Stimulated activated CD4-positive, alpha-beta T cell treated with anti-CD3 and anti-CD28 coated beads, TNF-alpha, amount 100 ng/mL, for 24 hours (primary cell): ENCODE results near the gene GCAT.
A peak's percentile ranks its signal among the peaks of the same experiment; 100 is the strongest.
"Not testable (repeated sequence)": the region's sequence is repeated elsewhere in the genome, so short reads cannot be mapped to it uniquely, and the experiment has no call there.

Source experiments
- DNase-seq, 3 experiments: peaks; one replicate each; pipeline ENCODE4 v3.0.0-alpha.2; 2020; ENCODE audit warnings: low read depth in 3 of 3

GCAT gene

DNA sequence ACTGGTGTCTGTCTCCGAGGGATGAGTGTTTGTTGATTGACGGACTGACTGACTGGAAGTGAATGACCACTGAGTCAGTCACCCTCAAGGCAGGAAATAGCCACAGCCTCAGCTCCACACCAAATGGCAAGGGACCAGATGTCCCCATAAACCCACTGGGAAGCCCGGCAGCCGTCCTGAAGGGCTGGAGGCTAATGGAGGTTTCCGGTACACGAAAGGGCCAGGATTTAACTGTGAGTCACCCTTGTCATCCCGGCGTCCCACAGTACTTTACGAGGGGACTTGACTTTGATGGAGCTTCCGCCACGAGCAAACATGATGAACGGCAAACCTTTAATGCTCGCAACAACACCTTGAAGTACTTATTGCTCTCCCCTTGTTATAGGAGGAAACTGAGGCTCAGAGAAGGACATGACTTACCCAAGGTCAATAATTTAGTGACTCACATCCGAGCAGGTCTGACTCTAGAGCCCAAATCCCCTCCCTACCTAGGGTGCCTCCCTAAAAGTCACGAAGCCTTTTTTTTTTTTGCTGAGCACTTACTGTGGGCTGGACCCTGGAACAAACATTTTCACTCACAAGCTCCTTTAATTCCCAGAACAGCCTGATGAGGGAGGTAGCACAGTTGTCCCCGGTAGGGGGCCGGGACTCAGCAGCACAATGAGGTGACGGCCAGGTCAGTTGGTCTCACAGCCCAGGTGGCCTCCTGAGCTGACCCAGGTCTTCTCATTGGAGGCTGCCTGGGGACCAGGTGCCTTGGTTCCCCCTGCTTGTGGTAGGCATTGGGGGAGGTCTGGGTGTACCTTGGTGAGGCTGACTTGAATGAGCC lies 25.2 kb upstream of the GCAT start:
- DNase-seq = no peak

DNA sequence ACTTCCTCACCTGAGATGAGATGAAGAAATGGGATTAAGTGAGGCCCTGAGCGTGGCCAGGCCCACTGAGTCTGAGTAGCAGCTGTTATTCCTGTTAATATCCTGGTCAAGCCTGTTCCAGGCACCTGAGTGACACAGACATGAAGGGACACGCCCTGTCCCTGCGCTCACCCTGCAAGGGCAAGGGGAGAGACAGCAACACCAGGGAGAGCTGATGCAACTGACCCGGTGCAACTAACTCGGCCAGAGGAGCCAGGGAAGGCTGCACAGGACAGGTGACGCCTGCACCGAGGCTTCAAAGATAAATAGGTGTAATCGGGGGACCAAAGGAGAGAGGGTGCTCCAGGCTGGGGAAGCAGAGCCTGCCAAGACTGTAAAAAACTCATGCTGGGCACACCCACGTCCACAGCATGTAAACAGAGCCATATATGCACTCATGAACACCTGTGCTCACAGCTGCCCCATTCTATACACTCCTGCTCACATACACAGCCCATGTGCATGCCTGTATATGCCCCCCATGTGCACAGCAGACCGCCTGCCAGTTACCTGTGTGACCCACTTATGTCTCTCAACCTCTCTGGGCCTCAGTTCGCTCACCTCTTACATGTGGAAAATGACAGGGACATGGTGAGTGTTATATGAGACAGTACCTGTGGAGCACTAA lies 22.8 kb upstream of the GCAT start:
- no peak for DNase-seq

DNA sequence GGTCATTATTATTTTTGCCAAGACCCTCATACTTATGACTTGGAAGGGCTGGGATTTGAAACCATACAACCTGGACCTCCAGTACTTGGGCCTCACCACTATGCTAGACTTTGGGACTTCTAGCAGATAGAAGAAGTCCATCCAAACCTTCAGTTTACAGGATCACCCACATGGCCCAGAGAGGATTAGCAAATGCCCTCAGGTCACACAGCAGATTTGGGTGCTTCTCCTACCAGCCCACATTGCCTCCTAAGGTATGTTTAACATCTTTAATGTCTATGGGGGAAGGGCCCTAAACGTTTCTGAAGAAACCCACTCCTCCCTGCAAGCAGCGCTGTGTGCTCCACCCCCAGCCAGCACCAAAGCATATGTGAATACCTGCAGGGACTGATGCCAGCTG lies 17.5 kb upstream of the GCAT start:
- DNase-seq = no peak

DNA sequence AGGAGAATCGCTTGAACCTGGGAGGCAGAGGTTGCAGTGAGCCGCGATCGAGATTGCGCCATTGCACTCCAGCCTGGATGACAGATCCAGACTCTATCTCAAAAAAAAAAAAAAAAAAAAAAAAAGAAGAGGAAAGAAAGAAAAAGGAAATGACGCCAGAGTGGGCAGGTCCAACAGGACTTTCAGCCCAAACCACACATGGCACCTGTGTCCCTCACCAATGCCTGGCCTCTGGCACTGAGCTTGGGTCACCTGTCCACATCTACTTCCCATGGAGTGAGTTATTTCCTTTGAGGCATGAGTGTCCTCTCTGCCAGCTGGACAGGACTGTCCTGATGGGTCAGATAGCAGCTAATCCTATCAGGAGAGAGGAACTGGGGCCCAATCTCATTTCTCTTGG lies 15.2 kb upstream of the GCAT start:
- no peak for DNase-seq

DNA sequence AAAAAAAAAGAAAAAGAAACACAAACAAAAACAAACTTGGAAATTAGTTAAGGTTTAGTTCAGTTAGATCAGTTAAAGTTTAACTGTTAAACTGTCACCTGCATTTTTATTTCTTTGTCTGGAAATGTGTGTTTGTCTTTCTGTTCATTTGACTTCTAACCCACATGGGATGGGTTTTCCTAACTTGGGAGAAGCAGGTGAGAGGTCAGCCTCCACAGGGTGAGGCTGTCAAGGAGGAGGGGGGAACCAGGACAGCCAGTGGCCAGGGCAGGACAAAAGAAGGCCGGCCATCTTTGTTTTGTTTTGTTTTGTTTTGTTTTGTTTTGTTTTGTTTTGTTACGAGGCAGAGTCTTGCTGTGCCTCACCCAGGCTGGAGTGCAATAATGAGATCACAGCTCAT lies 13.4 kb upstream of the GCAT start:
- DNase-seq = no peak

DNA sequence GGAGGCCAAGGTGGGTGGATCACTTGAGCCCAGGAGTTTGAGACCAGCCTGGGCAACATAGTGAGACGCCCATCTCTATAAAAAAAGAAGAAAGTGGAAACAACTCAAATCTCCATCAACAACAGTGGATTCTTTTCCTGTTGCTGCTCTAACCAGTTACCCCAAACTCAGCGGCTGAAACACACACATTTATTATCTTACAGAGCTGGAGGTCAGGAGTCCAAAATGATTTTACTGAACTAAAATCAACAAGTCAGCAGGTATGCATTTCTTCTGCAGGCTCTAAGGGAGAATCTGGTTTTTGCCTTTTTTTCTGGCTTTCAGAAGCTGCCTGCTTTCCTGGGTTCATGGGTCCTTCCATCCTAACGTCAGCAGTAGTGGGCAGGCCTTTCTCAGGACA lies 11.7 kb upstream of the GCAT start:
- no peak for DNase-seq

DNA sequence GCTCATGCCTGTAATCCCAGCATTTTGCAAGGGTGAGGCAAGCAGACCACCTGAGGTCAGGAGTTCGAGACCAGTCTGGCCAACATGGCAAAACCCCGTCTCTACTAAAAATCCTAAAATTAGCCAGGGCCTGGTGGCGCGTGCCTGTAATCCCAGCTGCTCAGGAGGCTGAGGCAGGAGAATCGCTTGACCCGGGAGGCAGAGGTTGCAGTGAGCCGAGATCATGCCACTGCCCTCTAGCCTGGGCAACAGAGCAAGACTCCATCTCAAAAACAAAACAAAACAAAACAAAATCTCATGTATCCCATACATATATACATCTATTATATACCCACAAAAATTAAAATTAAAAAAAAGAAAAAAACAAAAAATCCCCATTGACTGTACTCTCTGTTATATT lies 10.5 kb upstream of the GCAT start:
- not testable (repeated sequence) for DNase-seq

DNA sequence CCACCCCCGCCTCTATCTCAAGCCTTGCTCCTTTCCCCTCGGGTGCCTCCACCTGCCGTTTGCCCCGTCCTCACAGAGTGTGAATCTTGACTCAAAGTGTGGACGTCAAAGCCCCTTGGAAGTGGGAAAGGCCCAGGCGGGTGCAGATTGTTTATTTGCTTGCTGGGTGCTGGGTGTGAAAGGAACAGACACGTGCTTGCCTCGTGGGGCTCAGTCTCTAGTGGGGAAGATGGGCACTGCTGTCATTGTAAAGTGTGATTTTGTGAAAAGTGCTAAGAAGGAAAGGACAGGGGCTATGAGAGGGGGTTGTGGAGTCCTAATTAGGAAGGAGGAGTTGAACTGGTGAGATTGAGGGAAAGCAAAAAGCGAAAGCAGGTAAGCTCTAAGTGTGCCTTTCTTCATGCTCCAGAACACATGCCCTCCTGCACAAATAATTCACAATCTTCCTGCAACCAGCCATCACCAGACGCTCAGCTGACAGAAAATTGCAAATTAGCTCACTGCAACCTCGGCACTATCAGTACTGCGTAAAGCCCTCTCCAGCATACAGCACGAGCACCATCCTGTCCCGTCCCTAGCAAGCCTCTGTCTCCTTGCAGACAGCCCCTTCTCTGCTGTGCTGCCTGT lies 9.7 kb upstream of the GCAT start:
- no peak for DNase-seq

DNA sequence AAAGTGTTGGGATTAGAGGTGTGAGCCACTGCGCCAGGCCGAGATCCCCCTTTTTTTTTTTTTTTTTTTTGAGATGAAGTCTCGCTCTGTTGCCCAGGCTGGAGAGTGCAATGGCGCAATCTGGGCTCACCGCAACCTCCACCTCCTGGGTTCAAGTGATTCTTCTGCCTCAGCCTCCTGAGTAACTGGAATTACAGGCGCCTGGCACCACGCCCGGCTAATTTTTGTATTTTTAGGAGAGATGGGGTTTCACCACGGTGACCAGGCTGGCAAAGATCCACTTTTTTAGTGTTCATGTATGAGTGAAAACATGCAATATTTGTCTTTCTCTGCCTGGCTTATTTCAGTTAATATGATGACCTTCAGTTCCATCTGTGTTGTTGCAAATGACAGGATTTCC lies 7.8 kb upstream of the GCAT start:
- not testable (repeated sequence) for DNase-seq

DNA sequence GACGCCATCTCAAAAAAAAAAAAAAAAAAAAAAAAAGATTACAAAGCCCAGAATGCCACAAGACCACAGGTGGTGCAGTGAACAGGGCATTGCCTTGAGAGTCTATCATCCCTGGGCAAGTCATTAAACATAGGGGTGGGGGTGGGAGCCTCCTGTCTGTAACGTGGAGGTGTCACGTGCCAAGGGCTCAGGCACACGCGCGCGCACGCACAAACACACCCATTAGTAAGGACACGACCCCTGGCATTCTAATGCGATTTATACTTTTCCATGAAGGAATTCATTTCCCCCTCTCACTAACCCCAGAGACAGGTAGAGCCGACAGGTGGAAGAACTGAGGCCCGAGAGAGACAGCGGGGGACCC lies 5.8 kb upstream of the GCAT start:
- DNase-seq = no peak

DNA sequence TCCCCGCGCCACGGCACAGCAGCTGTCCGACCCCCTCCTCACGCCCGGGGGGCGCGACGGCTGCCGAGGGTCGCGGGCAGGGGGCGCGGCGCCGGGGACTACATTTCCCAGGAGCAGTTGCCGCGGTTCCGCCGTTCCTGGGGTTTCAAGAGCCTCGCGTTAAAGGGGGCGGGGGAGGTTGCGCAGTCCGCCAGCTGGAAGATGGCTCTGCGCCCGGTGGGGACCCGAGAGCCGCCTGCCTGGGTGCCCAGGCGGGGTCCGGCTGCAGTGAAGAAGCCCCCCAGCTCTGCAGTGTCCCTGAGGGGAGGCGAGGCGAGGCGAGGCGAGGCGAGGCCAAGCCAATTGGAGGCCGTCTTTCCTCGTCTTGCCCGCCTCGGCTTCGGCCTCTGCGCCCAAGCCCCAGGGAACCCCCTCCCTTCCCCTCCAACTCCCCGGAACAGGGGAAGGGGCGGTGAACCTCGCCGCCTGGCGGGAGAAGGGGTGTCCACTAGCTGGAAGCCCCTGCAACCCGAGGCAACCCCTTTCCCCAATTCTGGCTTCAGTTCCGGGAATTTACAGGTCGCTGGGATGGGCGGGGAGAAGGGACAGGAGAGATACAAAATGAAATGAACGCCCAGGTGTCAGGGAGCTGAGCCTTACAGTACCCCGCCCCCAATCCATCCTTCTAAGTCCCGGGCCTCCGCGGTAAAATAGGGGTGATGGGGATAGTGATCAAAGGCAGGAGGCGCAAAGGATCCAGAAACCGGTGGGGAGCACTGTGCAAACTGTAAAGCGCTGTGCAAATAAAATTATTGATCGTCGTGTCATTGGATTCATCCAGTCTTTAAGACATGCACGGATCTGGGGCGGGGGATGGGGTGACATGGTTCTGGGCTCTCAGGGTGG lies 5.2 kb upstream of the GCAT start:
- DNase-seq = no peak

DNA sequence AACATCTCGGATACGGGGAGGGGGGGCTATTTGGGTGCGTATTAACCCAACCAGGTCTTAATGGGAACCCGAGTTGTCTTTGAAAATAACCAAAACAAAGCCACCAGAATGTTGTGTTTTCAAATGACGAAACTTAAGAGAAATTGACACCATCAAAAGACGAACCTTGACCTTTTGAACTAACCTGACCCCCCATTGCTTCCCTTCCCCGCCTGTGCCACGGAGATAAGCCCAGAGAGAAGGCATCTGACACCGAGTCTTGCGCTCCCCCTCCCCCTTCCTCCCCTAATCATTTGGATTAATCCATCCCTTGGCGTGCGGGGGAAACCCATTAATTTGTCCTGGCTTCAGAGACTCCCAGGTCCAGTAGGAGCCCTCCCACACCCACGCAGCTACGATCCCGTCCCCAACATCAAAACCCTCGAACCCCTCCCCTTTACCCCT lies 4.5 kb upstream of the GCAT start:
- DNase-seq = no peak

DNA sequence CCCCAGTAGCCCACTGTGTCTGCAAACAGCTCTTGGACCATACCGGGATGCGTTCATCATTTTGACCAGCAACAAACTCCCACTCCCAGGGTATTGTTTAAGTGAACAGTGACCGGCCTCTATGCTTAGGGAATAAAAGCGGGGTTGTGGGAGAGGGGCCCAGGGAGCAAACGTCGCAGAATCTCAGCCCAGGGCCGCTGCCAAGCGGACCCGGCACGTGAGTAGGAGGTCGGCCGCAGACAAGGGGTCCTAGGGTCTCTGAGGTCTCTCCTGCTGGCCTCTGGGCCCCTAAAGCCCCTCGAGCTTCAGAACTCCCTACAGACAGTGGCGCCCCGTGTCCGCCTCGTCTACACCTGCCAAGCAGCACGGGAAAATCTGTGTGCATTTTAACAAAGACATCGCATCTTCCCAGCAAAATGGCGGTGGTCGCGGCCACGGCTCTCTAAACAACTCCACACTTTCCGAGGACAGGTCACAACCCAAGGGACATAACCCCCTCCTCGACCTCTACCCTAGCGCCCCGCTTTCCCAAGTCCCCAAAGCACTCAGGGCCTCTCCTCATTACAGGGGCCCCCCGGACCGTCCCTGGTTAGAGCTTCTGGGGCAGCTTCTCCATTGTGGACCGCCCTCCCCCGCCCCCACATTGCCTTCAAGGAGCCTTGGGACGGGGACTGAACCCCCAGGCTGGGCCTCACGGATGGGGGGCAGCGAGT lies 3.9 kb upstream of the GCAT start:
- no peak for DNase-seq

DNA sequence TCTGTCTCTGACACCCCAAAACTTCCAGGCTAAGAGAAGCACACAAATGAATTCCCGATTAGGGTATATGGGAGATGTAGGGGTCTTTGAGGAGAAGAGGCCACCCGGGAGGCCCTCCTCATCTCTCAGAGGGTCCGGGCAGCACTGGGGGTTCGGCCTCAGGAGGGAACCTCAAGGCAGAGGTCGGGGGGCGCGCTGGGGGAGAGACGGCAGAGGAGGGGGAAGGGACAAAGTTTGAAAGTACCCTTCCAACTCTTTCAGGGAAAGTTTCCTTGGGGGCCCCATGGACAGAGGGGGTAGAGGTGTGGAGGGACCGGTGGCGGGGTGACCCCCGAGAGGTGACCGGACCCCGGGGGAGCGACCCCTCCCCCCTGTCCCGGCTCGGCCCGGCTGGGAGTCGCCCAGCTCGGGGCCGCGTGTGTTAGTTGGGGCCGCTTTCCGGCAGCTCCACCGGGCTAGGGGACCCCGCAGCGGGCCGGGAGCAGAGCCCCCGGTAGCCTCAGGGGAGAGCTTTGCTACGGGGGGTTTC lies 3.3 kb upstream of the GCAT start:
- DNase-seq = no peak

DNA sequence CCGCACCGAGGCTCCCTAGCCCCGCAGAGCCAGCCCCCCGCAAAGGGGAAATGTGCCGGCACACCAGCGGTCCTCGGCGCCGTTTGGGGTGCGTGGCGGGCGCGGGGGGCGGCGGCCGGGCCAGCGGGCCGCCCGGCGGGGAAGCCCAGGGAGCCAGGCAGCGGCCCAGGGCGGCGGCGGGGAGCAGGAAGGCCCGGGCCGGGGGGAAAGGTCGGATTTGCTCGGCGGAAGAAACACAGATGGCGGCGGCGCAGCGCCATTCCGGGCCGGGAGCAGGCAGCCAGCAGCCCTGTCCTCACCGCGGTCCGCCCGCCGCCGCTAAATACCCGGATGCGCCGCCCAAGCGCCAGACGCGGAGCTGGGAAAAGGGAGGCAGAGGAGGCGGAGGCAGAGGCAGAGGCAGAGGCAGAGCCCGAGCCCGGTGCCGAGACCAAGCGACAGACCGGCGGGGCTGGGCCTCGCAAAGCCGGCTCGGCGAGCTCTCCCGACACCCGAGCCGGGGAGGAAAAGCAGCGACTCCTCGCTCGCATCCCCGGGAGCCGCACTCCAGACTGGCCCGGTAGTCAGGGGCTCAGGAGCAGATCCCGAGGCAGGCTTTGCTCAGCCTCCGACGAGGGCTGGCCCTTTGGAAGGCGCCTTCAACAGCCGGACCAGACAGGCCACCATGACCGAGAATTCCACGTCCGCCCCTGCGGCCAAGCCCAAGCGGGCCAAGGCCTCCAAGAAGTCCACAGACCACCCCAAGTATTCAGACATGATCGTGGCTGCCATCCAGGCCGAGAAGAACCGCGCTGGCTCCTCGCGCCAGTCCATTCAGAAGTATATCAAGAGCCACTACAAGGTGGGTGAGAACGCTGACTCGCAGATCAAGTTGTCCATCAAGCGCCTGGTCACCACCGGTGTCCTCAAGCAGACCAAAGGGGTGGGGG lies 2.6 kb upstream of the GCAT start:
- peak; percentile 56 to 74 (median 58) for DNase-seq

DNA sequence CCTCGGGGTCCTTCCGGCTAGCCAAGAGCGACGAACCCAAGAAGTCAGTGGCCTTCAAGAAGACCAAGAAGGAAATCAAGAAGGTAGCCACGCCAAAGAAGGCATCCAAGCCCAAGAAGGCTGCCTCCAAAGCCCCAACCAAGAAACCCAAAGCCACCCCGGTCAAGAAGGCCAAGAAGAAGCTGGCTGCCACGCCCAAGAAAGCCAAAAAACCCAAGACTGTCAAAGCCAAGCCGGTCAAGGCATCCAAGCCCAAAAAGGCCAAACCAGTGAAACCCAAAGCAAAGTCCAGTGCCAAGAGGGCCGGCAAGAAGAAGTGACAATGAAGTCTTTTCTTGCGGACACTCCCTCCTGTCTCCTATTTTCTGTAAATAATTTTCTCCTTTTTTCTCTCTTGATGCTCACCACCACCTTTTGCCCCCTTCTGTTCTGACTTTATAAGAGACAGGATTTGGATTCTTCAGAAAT lies 1.9 kb upstream of the GCAT start:
- DNase-seq = no peak

DNA sequence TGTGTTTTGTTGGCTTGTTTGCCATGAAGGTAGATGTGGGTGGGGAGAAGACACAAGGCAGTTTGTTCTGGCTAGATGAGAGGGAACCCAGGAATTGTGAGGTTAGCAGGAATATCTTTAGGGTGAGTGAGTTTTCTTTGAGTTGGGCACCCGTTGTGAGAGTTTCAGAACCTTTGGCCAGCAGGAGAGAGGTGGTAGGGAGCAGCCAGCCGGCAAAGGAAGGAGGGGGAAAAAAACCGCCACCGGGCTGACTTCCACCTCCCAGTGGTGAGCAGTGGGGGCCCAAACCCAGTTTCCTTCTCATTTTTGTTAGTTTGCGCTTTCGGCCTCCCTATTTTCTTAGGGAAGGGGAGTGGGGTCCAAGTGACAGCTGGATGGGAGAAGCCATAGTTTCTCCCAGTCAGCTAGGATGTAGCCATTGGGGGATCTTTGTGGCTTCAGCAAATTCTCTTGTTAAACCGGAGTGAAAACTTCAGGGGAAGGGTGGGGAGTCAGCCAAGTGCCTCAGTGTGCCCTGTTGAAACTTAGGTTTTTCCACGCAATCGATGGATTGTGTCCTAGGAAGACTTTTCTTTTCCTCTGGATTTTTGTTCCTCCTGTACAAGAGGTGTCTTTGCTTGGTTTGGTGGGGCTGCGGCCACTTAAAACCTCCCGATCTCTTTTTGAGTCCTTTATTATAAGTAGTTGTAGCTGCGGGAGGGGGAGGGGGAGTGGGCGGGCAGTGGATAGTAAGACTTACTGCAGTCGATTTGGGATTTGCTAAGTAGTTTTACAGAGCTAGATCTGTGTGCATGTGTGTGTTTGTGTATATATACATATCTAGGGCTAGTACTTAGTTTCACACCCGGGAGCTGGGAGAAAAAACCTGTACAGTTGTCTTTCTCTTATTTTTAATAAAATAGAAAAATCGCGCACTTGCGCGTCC lies 1.1 kb upstream of the GCAT start:
- DNase-seq = no peak

DNA sequence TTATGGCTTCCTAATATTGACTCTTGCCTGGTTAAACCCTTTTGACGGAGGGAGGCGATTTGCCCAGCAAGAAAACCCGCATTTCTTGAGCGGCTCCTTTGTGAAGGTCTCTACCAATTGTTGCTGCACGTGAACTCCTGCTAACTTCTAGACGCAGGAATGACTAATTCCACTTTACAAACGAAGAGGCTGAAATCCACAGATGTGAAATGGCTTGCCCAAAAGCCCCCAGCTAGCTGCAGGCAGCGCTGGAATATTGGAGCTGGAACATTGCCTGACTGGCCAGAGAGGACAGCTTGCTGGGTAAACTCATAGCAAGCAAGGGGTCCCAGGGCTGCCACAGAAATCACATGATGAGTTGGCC lies 542 bp downstream of the GCAT start:
- no peak for DNase-seq
